Amniotic epithelial cell (primary cell): ENCODE results near the gene SLC17A4.
A peak's percentile ranks its signal among the peaks of the same experiment; 100 is the strongest.

Experiments
- DNase-seq: peaks from one replicate; pipeline ENCODE4 v3.0.0-alpha.2; 2010; ENCODE audit warnings: low read depth

SLC17A4 gene

GRCh38 chr6:25750906-25751305, 3.6 kb upstream of the SLC17A4 start:
- no peak for DNase-seq

- DNase-seq, result no peak
Measured at GRCh38 chr6:25753079-25753478, 1.5 kb upstream of the SLC17A4 start.

- no peak for DNase-seq
Measured at GRCh38 chr6:25755483-25755882, 941 bp downstream of the SLC17A4 start.

GRCh38 chr6:25756382-25757363, 2.1 kb downstream of the SLC17A4 start:
- peak; percentile 1 for DNase-seq

GRCh38 chr6:25757936-25758642, 3.5 kb downstream of the SLC17A4 start:
- no peak for DNase-seq

- DNase-seq, result no peak
Measured at GRCh38 chr6:25764611-25765010, 10.1 kb downstream of the SLC17A4 start.

GRCh38 chr6:25768566-25768965, 14.0 kb downstream of the SLC17A4 start:
- no peak for DNase-seq

- no peak for DNase-seq
Measured at GRCh38 chr6:25769983-25770382, 15.4 kb downstream of the SLC17A4 start.

- no peak for DNase-seq
Measured at GRCh38 chr6:25774120-25774715, 19.7 kb downstream of the SLC17A4 start.

- DNase-seq, result no peak
Measured at GRCh38 chr6:25777031-25777430, 22.5 kb downstream of the SLC17A4 start.

- no peak for DNase-seq
Measured at GRCh38 chr6:25777856-25778649, 23.5 kb downstream of the SLC17A4 start.

- DNase-seq, result no peak
Measured at GRCh38 chr6:25781134-25781533, 26.6 kb downstream of the SLC17A4 start.

- no peak for DNase-seq
Measured at GRCh38 chr6:25787428-25787827, 32.9 kb downstream of the SLC17A4 start.

GRCh38 chr6:25788305-25788922, 33.9 kb downstream of the SLC17A4 start:
- DNase-seq, result peak; percentile 62

GRCh38 chr6:25789475-25789874, 34.9 kb downstream of the SLC17A4 start:
- DNase-seq, result no peak

GRCh38 chr6:25792016-25792415, 37.5 kb downstream of the SLC17A4 start:
- no peak for DNase-seq

- no peak for DNase-seq
Measured at GRCh38 chr6:25793970-25794369, 39.4 kb downstream of the SLC17A4 start.

GRCh38 chr6:25794784-25795183, 40.2 kb downstream of the SLC17A4 start:
- DNase-seq, result no peak

GRCh38 chr6:25801436-25801835, 46.9 kb downstream of the SLC17A4 start:
- no peak for DNase-seq

GRCh38 chr6:25804804-25805203, 50.3 kb downstream of the SLC17A4 start:
- DNase-seq, result no peak

GRCh38 chr6:25815194-25815593, 60.7 kb downstream of the SLC17A4 start:
- no peak for DNase-seq
